SK-MEL-5 (cell line): Measurements from ENCODE around the gene ITGA11. TPM values are rescaled to one million over a fixed set of nuclear protein-coding genes. Genes with fewer than 3 reads are reported as not detected.

Experiments used
- DNase-seq: peaks from one replicate; pipeline ENCODE4 v3.0.0-alpha.2; 2016; ENCODE audit warnings: low read depth, low spot score
- in situ Hi-C: cut with HindIII; loops from 2 replicates; pipeline ENCODE4 v1.10.0; 2016; ENCODE audit warnings: low sequenced_read_pairs, high pct_unique_total_duplicates, low pct_unique_long_range_greater_than_20kb
- total RNA-seq: library from RNA; depleted of rRNA; stranded (reverse); fragments of >200 nt; shearing (Covaris generic); gene quantifications from 2 replicates; pipeline ENCODE4 v1.2.3, GENCODE V29; 2014

Gene ITGA11
- total RNA-seq, 1 experiment from 2014 or later: not detected

DNA sequence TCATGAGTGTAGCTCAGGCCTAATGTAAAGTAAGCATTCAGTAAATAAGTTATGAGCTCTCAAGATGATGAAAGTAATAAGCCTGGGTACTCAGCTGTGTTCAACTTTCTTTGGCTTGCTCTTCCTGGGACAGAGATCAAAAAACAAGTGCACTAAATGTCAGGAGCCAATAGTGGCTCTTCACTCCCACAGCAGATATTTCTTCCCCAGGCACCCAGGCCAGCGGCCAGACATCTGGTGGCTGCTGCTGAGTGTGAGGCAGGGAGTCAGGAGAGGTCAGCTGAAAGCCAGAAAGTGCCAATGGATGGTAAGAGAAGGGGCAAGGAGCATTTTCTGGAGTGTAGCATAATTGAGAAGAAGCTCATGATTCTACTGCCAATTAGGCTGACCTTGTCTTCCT lies 18.2 kb upstream of the ITGA11 start:
- no peak for DNase-seq
- in situ Hi-C loops: no loop called here

DNA sequence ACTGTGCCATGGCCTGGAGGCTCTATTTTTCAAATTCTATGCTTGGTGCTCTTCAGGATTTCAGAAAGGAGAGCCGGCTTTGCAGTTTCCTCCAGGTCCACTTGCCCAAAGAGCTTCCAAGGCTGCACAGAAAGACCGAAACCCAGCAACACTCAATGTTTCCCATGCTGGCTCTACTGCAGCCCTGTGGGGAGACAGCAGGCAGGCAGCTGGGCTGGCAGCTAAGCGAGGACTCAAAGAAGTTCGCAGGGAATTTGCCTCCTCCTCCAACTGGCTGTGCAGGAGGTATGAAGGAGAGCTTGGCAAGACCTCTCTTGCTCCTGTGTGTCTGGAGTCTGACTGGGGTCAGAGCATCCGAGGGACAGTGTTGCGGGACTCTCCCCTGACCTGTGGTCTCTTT lies 17.4 kb upstream of the ITGA11 start:
- in situ Hi-C loops: no loop called here
- DNase-seq: no peak

DNA sequence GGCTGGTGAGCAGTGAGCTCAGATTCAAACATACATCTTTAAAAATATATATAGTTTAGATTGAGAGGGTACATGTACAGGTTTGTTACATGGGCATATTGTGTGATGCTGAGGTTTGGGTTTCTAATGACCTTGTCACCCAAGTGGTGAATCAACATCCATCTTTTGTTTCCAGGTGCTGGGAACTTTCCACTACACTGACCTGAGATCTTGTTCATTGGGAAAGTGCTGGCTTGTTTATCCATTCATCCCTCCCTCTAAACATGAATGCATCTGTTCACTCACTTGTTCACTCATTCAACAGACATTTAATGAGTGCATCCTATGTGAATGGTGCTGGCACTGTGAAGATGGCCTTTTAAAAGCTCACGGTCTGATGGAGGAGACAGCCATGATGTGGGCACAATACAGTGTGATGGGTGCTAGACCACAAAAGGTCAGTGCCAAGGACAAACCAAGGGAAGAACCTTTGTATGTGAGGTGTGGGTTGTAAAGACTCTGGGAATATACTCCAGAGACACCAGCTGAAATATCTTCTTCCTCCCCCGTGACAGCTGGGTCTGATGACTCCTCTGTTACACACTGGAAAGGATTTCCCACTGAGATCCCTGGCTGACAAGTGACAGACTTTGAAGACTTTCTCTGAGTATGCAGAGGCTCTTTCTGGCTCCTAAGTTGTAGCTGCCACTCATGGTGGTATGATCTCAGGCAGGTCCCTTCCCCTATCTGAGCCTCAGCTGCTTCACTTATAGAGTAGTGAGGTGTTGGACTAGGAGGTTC lies 16.2 kb upstream of the ITGA11 start:
- DNase-seq: no peak
- in situ Hi-C loops: no loop called here

DNA sequence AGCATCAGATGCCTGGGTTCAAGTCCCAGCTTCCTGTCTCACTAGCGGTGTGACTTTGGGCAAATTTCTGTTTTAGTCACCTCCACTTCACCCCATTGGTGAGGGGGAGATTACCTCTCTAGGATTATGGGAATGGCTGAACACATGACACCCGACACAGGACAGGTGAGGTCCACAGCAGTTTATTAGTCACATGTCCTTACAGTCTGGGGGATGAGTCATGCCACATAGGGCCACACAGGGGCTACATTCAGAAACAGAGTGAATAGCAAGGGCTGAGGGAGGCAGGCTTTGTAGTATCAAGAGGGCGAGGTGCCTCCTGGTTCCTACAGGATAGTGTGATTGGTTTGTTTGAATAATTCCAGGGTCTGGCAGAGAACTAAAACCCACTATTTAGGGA lies 15.2 kb upstream of the ITGA11 start:
- in situ Hi-C loops: no loop called here
- no peak for DNase-seq

DNA sequence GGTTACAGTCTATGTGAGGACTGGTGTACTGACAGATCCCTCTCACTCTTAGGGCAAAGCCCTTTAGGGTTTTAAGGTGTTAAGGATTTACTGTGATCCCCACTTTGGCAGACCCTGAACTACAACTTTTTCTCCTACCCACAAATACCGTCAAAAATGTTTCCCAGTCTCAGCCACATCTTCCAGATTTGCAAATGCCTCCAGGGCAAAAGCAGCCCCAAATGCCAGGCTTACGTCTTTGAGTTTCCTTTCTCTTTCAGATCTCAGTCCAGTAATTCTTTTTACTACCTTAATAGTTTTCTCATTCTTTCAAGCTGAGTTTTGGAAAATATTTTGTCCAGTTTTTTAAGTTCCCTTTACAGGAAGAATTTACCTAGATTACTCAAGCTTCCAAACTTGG lies 13.4 kb upstream of the ITGA11 start:
- no peak for DNase-seq
- in situ Hi-C loops: no loop called here

DNA sequence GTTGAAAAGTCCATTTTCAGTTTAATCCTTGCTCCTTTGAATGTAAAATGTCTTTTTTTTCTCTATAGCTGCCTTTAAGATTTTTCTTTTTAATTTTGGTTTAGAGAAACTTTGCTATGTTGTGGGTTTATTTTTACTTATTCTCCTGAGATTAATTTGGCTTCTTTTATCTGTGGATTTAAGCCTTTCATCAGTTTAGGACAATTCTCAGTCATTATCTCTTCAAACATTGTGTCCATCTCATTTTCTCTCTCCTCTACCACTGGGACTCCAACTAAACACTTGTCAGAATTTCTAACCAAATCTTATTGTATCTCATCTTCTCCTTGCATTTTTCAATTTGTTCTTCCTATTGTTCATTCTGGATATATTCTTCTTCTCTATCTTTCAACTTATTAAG lies 12.4 kb upstream of the ITGA11 start:
- in situ Hi-C loops: no loop called here
- no peak for DNase-seq

DNA sequence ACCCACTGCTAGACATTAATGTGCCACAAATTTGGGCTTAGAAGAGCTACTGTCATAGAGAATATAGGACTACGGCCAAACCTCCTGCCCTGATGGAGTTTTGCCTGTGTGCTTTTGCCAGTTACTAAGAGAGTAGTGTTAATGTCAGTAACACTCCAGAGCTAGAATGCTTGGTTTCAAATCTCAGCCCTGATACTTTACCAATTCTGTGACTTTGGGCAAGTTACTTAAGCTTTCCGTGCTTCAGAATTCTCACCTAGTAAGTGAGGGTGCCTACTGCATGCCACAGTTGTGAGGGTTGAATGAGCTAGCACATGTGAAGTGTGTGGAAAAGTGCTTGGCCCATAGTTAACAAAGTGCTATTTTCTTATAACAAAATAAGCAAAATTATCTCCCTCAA lies 10.9 kb upstream of the ITGA11 start:
- in situ Hi-C loops: no loop called here
- no peak for DNase-seq

DNA sequence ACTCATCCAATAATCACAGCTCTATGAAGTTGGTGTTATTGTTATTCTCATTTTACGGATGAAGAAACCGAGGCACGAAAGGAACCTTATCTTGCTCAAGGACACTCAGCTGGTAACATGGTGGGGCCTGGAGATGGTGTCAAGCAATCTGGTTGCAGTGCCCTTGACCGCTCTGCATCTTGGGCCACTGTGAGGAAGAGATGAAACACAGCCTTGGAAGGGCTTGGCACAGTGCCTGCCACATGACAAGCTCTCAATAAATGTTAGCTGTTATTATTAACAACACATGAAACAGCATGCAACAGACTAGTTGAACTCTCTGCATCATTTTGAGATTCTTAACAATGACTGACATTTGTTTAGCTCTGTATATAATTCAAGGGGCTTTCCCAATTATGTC lies 10.1 kb upstream of the ITGA11 start:
- no peak for DNase-seq
- in situ Hi-C loops: no loop called here

DNA sequence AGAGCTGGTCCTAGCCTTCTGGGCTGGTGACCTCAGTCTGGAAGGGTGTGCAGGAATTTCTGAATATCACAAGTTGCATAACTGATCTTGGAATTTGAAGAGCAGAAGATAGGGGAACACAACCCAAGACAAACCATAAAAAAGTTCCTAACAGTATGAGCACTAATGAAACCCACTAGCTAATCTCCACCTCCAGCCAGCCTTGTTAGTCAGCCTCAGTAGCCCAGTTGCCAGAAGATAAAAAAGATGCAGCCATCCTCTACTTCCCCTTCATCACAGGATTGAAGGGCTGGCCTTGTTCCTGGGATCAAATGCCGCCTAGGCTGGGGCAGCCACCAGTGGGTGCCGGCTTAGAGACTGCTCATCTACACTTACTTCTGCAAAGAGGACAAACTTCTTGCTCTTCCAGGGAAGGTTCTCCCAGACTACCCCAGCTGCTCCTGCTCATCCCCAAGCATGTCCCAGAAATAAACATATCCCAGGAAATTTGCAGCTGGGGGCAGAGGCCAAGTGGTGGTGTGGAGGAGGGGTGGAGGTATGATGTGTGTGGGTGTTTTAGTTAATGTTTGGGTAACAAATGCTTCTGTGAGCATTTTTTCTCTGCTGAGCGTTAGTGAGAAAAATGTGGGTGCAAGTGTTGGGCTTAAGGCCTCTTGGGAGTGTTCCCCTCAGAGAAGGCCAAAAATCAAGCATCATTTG lies 9.2 kb upstream of the ITGA11 start:
- in situ Hi-C loops: no loop called here
- no peak for DNase-seq

DNA sequence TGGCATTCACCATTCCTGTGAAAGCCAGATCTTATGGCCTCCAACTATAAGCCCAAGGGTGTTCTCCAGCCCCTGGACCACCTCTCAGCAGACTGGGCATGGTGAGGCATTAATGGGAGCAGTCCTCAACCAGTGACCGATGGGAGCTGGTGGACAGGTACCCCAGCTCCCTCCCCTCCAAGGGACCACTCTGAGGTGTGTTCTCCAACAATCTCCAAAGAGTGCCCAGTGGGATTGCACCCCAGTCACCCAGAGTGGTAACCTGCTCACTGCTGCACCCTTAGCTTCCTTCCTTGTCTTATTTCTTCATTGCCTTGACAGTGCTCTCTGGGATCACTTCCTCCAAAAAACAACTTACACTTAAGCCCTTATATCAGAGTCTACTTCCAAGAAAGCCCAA lies 8.2 kb upstream of the ITGA11 start:
- no peak for DNase-seq
- in situ Hi-C loops: no loop called here

DNA sequence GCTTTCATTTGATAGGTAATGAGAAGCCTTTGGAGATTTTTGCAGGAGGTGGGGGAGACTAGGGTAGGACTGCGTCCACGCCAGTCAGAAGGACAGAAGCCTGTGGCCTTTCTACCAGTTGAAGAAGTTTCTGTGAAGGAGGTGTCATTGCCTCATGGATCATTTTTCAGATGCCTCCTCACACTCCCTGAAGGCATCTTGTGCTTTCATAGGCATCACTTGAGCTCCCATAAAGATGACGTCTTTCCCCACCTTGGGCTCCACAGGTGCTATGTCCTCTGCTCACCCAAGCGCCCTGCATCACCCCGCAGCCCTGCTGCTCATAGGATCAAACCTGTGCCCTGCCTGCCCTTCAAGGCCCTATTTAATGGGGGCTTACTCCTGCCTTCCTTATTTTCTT lies 7.5 kb upstream of the ITGA11 start:
- DNase-seq: no peak
- in situ Hi-C loops: no loop called here

DNA sequence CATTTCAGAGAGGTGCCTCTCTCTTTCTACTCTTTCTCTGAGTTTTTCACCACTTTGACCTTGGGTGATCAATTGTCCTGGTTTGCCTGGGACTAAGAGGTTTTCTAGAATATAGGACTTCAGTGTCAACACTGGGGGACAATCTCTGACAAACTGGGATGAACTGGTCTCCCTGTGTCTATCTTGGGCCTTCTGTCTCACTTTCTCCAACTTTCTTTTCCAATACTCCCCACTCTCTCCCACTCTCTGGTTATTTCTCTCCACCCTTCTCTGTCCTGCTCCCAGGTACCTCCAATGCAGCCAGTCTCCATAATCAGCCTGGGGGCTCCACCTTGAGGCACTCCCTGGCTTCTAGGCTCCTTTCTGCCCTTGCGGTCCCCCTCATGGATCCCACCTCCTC lies 4.7 kb upstream of the ITGA11 start:
- DNase-seq: no peak
- in situ Hi-C loops: no loop called here

DNA sequence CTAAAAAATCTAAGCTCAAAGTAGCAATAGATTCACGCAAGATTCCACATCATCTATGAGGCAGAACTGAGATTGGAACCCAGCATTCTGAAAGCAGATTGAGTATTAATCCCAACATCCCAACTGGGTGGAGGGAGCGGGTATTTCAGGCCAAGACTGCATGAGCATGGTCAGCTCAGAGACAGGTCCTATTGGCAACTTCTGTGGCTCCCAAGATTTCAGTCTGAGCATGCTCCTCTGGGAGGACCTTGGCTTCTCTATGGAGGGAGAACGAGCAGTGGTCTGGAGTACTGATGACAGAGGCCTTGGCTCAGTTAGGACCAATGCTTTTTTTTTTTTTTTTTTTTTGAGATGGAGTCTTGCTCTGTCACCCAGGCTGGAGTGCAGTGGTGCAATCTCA lies 4.0 kb upstream of the ITGA11 start:
- in situ Hi-C loops: no loop called here
- no peak for DNase-seq

DNA sequence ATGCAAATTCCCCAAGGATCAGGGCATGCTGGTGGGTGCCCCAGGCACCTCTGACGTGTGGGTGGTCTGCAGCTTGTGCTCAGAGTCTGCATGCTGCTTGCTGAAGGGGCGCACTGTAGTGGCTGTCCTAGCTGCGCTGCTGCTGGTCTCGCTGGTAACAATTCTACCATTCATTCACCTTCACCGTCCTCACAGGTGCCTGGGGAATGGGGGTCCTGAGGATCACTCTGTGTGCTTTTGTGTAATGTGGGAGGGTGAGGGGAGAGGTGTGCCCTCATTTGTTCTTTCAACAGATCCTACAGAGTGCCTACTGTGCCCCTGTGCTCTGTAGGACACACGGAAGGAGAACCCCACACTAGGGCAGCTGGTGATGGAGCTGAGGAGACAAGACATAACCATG lies 2.1 kb upstream of the ITGA11 start:
- in situ Hi-C loops: no loop called here
- no peak for DNase-seq

DNA sequence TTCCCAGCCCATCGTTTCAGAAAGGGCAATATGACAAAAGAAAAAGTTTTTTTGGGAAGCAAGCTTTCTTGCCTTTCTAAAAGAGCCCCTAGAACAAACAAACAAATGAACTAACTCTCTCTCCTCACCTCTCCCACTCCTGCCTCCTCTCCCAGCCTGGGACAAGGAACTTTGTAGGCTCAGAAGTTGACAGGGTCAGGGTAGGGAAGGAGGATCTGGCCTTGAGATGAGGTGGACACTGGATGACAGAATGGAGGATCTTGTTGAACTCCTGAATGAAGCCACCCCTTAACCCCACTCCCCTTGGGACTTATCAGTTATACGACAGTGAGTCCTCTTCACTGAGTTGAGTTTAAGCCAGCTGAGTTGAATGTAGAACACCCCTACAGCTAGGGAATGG lies 1.6 kb upstream of the ITGA11 start:
- no peak for DNase-seq
- in situ Hi-C loops: no loop called here

DNA sequence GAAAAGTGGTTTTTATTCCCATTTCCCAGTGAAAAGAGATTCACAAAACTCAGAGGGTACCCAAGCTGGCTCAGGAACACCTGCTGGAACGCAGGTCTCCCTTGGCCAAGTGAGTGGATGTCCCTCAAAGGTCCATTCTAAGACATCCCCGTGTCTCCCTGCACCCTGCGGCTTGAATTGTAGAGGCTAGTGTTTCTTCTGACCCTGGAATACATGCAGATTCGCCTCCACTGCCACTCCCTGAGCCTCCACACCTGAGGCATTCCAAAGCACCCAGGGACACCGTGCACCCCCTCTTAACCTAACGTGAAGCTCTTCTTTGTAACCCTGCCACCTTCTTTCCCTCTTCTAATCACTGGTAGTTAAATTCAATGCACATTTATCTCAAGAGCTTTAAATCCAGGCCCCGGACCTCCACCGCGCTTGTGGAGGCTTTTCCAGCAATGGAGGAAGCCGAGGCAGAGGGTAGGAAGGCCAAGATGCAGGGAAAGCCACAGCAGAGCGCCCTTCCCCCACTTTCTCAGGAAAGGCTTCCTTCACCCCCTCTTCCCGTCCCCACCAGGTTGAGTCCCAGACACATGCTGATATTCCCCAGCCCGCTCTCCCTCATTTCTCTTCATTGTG lies 590 bp upstream of the ITGA11 start:
- in situ Hi-C loops: no loop called here
- DNase-seq: no peak

DNA sequence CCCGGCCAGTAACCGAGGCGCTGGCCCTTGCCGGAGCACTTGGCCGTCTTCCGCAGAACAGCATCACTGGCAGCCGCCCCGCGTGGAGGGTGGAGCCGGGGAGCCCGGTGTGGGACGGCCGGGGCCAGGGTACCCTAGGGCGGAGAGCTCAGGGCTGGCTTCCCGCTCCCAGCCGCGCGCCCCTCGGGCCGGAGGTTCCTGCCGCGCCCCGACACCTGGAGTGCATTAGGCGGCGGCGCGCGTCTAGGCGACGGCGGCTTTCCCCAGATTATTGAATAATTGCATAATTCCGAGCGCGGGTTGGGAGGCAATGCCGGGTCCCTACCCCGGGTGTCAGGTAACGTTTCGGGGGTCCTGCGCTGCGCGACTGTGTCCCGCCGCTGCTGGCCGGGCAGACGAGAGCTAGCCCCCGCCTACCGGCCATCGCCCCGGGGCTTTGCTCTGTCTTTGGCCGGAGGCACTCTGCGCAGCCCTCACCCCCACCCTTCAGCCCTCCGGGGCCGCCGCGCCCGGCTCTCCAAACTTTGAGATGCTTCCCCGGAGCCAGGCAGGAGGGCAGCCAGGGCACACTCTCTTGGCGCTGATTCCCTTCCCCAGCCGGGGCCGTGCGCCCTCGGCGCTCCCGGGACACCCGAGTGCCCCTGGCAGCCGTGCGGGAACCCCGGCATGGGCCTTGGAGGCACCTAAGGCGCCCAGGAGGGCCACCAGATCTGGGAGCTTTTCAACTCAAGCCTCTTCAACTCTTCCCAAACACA lies 749 bp downstream of the ITGA11 start:
- in situ Hi-C loops: no loop called here

DNA sequence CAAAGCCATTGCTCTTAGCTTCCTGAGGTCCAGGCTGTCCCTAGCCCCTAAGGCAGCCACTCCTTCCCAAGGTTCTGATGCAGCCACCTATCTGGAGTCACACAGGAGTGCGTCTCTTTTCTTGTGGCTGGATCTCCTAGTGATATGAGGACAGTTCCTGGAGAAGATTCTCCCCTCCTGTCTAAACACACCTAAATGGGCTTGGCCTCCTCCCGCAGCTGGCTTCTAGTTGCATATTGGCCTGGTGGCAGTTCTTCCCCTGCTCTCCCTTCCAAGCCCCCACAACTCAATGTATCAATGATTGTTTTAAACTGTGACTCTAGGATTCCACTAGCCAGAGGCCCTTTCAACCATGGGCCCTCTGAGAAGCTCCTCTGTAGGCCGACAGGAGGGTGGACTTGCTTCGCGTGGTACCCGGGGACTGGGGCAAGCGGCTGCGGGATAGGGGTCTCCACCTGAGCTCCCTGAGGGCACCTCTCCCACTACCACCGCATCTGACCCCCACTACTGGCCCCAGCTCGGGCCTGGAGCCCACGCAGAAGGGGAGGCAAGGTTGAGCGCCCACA lies 1.4 kb downstream of the ITGA11 start:
- in situ Hi-C loops: no loop called here
- DNase-seq: no peak

More for the DNA sequence above, 749 bp downstream of the ITGA11 start:
- DNase-seq: no peak
